Measurements from ENCODE around the gene VDAC2. TPM values are rescaled to one million over a fixed set of nuclear protein-coding genes. Genes with fewer than 3 reads are reported as not detected.
"Not testable (repeated sequence)": the region's sequence is repeated elsewhere in the genome, so short reads cannot be mapped to it uniquely, and the experiment has no call there.

VDAC2 gene
- total RNA-seq, 4 donors from 2014 or later = 113 to 144 (median 122) TPM

DNA sequence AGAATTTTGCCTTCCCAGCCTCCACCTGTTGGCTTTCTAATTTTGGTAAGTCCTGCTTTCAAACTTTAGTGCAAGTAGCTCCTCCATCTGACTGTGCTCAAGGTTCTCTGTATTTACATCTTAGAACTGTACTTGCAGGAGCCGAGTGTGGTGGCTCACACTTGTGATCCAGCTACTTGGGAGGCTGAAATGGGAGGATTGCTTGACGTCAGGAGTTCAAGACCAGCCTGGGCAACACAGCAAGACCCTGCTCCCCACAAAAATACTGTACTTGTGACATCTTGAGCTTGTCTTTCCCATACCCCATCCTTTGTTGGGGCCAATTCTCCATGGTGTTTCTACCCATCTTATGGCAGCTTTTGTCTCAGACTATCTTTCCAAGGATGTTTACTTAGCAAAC lies 4.7 kb upstream of the VDAC2 start:
- no peak for TF ChIP-seq POLR2A (IDR thresholded peaks at IDR 0.05)
- TF ChIP-seq, protein P1, sequence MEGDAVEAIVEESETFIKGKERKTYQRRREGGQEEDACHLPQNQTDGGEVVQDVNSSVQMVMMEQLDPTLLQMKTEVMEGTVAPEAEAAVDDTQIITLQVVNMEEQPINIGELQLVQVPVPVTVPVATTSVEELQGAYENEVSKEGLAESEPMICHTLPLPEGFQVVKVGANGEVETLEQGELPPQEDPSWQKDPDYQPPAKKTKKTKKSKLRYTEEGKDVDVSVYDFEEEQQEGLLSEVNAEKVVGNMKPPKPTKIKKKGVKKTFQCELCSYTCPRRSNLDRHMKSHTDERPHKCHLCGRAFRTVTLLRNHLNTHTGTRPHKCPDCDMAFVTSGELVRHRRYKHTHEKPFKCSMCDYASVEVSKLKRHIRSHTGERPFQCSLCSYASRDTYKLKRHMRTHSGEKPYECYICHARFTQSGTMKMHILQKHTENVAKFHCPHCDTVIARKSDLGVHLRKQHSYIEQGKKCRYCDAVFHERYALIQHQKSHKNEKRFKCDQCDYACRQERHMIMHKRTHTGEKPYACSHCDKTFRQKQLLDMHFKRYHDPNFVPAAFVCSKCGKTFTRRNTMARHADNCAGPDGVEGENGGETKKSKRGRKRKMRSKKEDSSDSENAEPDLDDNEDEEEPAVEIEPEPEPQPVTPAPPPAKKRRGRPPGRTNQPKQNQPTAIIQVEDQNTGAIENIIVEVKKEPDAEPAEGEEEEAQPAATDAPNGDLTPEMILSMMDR (IDR thresholded peaks at IDR 0.05) = no peak
- Histone ChIP-seq H3K27ac (no peak overlapping the region), H3K27me3 (no peaks in the 10 kb centered on the region), H3K36me3 (no peaks in the 10 kb centered on the region), H3K4me1 (peaks cover 8% of the 10 kb centered on the region in 2 donors), H3K9me3 (no peaks in the 10 kb centered on the region), H3K4me3 (replicated peaks in 1 of 3) (no peak overlapping the region)
- DNase-seq = no peak
- intact Hi-C loops (cut with DNase I) = loop anchor here (5.0 kb wide), 1 partner anchor 94 kb away; the partner anchor contains the start of gene SAMD8
- WGBS, 2 donors = 92 to 100% methylated on average over 2 of the region's 2 CpGs

DNA sequence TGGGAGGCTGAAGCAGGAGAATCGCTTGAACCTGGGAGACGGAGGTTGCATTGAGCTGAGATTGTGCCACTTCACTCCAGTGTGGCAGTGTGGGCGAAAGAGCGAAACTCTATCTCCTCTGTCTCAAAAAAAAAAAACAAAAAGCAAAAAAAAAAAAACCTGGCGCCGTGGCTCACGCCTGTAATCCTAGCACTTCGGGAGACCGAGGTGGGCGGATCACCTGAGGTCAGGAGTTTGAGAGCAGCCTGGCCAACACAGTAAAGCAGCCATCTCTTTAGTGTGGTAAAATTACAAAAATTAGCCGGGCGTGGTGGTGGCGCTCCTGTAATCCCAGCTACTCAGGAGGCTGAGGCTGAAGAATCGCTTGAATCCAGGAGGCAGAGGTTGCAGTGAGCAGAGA lies 4.0 kb upstream of the VDAC2 start:
- not testable (repeated sequence) for H3K27ac ChIP-seq; H3K27me3 ChIP-seq; H3K36me3 ChIP-seq; H3K4me3 ChIP-seq (replicated peaks in 1 of 3); H3K9me3 ChIP-seq
- intact Hi-C loops (cut with DNase I) = loop anchor here (5.0 kb wide), 1 partner anchor 94 kb away; the partner anchor contains the start of gene SAMD8
- H3K4me1 ChIP-seq = peaks cover 10 to 11% of the 10 kb centered on the region in 2 donors
- peak in 1 of 2 donors; percentile 19 for DNase-seq
- 52 to 69% methylated on average over 14 of the region's 14 CpGs for WGBS, 2 donors

DNA sequence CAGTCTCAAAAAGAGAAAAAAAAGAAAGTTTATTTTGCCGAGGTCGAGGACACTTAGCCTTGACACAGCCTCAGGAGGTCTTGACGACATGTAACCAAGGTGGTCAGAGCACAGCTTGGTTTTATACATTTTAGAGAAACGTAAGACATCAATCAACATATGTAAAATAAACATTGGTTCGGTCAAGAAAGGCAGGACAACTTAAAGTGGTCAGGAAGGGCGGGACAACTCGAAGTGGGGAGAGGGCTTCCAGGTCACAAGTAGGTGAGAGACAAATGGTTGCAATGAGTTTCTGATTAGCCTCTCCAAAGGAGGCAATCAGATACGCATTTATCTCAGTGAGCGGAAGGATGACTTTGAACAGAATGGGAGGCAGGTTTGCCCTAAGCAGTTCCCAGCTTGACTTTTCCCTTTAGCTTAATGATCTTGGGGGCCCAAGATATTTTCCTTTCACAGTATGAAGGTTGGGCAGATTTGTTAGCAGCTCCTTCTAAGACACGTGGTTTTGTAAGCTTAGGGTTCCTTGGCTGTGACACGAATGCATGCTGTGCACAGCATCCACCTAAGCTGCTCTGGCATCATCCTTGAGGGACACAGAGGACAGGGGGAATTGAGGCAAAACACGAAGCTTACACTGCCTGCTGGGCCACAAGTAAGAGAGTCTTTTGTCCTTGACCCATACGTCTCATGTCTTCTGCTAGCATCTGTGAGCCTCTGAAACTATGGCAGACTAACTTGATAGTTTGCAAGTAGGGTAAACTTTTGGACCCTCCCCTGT lies 3.3 kb upstream of the VDAC2 start:
- Histone ChIP-seq H3K27ac (no peak overlapping the region), H3K4me1 (peaks cover 16 to 18% of the 10 kb centered on the region in 2 donors)
- DNase-seq = no peak

DNA sequence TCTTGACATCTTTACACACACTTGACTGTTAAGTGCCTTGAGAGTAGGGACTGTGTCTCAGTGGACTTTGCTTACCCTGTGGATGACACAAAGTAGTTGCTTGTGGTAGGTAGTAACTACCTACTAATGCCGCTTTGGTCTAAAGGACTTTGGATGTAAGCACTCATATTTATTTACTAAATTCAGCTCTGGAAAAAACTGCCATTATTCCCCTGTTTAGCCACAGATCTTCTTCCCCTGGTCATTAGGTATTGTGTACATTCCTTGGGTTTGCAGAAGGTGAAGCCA lies 2.8 kb upstream of the VDAC2 start:
- Histone ChIP-seq H3K36me3 (peaks cover 0 to 2% of the 10 kb centered on the region in 2 donors), H3K9me3 (no peaks in the 10 kb centered on the region), H3K27me3 (no peaks in the 10 kb centered on the region), H3K27ac (no peak overlapping the region), H3K4me3 (replicated peaks in 1 of 3) (no peak overlapping the region), H3K4me1 (peaks cover 18 to 23% of the 10 kb centered on the region in 2 donors)
- DNase-seq = no peak
- WGBS, 2 donors = 83 to 100% methylated on average over 1 of the region's 1 CpG
- TF ChIP-seq POLR2A (IDR thresholded peaks at IDR 0.05) = no peak
- TF ChIP-seq, protein P1 (IDR thresholded peaks at IDR 0.05) = no peak
- intact Hi-C loops (cut with DNase I) = loop anchor here (5.0 kb wide), 1 partner anchor 96 kb away; the partner anchor contains the start of gene SAMD8

More for the DNA sequence above, 3.3 kb upstream of the VDAC2 start:
- H3K36me3 ChIP-seq = no peaks in the 10 kb centered on the region
- TF ChIP-seq, protein P1 (IDR thresholded peaks at IDR 0.05) = no peak
- no peak for TF ChIP-seq POLR2A (IDR thresholded peaks at IDR 0.05)
- H3K4me3 ChIP-seq (replicated peaks in 1 of 3) = no peak overlapping the region
- WGBS, 2 donors = 48 to 55% methylated on average over 11 to 13 of the region's 13 CpGs
- intact Hi-C loops (cut with DNase I) = loop anchor here (5.0 kb wide), 1 partner anchor 95 kb away; the partner anchor contains the start of gene SAMD8
- H3K27me3 ChIP-seq = no peaks in the 10 kb centered on the region
- H3K9me3 ChIP-seq = no peaks in the 10 kb centered on the region

DNA sequence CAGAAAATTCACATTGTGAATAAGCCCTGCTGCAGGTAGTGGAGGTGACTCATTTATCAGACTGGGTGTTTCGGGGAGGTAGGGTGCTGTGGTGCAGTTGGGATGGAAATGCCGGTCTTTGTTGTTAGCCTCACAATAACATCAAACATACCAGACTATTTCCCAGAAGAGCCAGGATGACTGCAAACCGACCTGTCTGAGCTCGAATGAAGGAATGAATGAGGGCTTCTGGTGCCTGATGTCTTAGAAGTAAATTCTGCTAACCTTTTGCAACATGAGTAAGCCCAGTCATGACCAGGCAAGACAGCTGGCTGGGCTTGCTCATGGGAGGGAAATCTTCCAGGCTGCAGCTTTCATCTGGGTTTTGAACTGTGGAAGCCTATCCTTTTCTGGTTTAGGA lies 2.4 kb upstream of the VDAC2 start:
- Histone ChIP-seq H3K4me1 (peaks cover 14 to 27% of the 10 kb centered on the region in 2 donors), H3K27me3 (no peaks in the 10 kb centered on the region), H3K9me3 (no peaks in the 10 kb centered on the region), H3K4me3 (replicated peaks in 1 of 3) (no peak overlapping the region), H3K27ac (no peak overlapping the region), H3K36me3 (peaks cover 0 to 6% of the 10 kb centered on the region in 2 donors)
- peak in 1 of 2 donors; percentile 26 for DNase-seq
- no peak for TF ChIP-seq POLR2A (IDR thresholded peaks at IDR 0.05)
- TF ChIP-seq, protein P1 (IDR thresholded peaks at IDR 0.05) = no peak
- 62 to 75% methylated on average over 4 of the region's 4 CpGs for WGBS, 2 donors
- intact Hi-C loops (cut with DNase I) = loop anchor here (5.0 kb wide), 1 partner anchor 96 kb away; the partner anchor contains the start of gene SAMD8
